ENCODE results near the gene DONSON.

Gene DONSON

GRCh38 chr21:33611006-33611744 is 22.7 kb upstream of the DONSON start:
- DNase-seq (ENCODE audit: low read depth), result no peak
- no peak for TF ChIP-seq CTCF (IDR thresholded peaks at IDR 0.05; ENCODE audit: control insufficient read depth, extremely low read depth, insufficient read depth)
- H3K4me3 ChIP-seq (ENCODE audit: low read depth, low read length), result no peak overlapping the region

- TF ChIP-seq CTCF (IDR thresholded peaks at IDR 0.05; ENCODE audit: control insufficient read depth, extremely low read depth, insufficient read depth), result no peak
- H3K4me3 ChIP-seq (ENCODE audit: low read depth, low read length), result no peak overlapping the region
- DNase-seq (ENCODE audit: low read depth), result no peak
Measured at GRCh38 chr21:33608559-33608958, 20.1 kb upstream of the DONSON start.

- H3K4me3 ChIP-seq (ENCODE audit: low read depth, low read length), result no peak overlapping the region
- no peak for DNase-seq (ENCODE audit: low read depth)
- no peak for TF ChIP-seq CTCF (IDR thresholded peaks at IDR 0.05; ENCODE audit: control insufficient read depth, extremely low read depth, insufficient read depth)
Measured at GRCh38 chr21:33598051-33598450, 9.6 kb upstream of the DONSON start.

- no peak for TF ChIP-seq CTCF (IDR thresholded peaks at IDR 0.05; ENCODE audit: control insufficient read depth, extremely low read depth, insufficient read depth)
Measured at GRCh38 chr21:33587792-33588484, 546 bp downstream of the DONSON start.

GRCh38 chr21:33586927-33587326 is 1.6 kb downstream of the DONSON start:
- no peak overlapping the region for H3K4me3 ChIP-seq (ENCODE audit: low read depth, low read length)
- no peak for TF ChIP-seq CTCF (IDR thresholded peaks at IDR 0.05; ENCODE audit: control insufficient read depth, extremely low read depth, insufficient read depth)
- DNase-seq (ENCODE audit: low read depth), result no peak

More at GRCh38 chr21:33587792-33588484, 546 bp downstream of the DONSON start:
- DNase-seq (ENCODE audit: low read depth), result no peak
- H3K4me3 ChIP-seq (ENCODE audit: low read depth, low read length), result peak overlapping the region; percentile 66

- H3K4me3 ChIP-seq (ENCODE audit: low read depth, low read length), result no peak overlapping the region
- no peak for TF ChIP-seq CTCF (IDR thresholded peaks at IDR 0.05; ENCODE audit: control insufficient read depth, extremely low read depth, insufficient read depth)
- DNase-seq (ENCODE audit: low read depth), result no peak
Measured at GRCh38 chr21:33584455-33584854, 4.0 kb downstream of the DONSON start.
